HG03439 (cell line): Measurements from ENCODE around the gene NUTM2E.
"Not testable (repeated sequence)": the region's sequence is repeated elsewhere in the genome, so short reads cannot be mapped to it uniquely, and the experiment has no call there.

Source experiments
- ATAC-seq: cut with Tn5 transposase; IDR thresholded peaks from one replicate; pipeline ENCODE4 v1.9.1; 2021; ENCODE audit warnings: mild to moderate bottlenecking, moderate library complexity; ENCODE audit not compliant: unreplicated experiment

NUTM2E gene

GRCh38 chr10:79826496-79827215 lies at the start of gene NUTM2E:
TSS of gene NUTM2E (plus strand) at chr10:79826739. CDS start at chr10:79841741, 15,002 bp downstream.
- ATAC-seq, result peak; percentile 97

DNA sequence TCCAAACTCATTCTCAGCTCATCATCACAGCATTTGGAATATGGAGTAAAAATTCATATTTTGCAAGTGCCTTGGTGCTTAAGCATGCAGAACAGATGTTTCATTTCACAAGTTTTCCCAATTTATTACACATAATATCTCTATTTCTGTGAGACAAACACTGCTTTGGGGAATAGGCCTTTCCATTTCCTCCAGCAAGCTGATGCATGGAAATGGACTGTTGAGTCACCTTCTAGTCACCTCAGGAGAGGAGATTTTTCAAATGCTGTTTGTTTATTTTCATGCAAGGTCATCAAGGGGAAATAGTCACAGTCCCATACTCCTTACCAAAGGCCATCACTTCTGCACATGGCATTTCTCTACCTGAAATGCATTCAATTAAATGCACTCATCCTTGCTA lies 48.5 kb upstream of the NUTM2E start:
- not testable (repeated sequence) for ATAC-seq

- peak; percentile 87 for ATAC-seq
Measured at GRCh38 chr10:79779310-79779938, 47.1 kb upstream of the NUTM2E start.

- not testable (repeated sequence) for ATAC-seq
Measured at GRCh38 chr10:79779992-79780391, 46.5 kb upstream of the NUTM2E start.

DNA sequence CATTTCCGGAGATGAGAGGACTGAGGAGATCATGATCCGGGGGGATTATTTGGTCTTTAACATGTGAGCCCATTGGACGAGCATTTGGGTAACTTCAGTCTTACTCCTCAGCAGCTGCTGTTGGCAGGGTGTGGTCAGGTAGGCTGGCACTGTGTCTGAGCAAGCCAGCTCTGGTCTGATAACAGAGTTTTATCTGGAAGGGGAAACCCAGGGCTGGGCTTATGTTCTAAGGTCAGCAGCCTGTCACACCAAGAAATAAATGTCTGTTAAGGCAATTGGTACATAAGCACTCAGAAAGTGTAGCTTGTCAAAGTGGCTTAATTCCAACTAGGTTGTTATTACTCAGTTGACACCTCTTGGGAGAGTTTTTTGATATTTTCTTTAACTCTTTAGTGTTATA lies 45.0 kb upstream of the NUTM2E start:
- not testable (repeated sequence) for ATAC-seq

GRCh38 chr10:79787455-79787952 lies 39.0 kb upstream of the NUTM2E start:
- not testable (repeated sequence) for ATAC-seq

DNA sequence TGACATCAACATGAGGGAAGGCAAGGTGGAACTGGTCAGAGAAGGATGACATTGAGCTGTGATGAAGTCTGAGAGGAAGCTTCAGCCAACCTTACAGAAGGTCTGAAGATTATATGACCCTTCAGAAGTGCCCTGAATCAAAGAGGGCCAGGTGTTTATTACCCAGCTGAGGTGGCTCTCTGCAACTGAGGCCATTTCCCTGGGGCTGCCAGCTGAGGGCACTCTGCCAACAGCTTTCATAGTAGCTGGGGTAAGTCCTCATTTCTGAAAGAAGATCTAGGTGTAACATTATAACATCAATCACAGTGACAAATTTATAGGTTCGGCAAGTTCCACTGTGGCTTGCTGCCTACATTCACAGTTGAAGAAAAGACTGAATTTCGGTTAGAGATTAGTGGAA lies 37.2 kb upstream of the NUTM2E start:
- ATAC-seq, result not testable (repeated sequence)

DNA sequence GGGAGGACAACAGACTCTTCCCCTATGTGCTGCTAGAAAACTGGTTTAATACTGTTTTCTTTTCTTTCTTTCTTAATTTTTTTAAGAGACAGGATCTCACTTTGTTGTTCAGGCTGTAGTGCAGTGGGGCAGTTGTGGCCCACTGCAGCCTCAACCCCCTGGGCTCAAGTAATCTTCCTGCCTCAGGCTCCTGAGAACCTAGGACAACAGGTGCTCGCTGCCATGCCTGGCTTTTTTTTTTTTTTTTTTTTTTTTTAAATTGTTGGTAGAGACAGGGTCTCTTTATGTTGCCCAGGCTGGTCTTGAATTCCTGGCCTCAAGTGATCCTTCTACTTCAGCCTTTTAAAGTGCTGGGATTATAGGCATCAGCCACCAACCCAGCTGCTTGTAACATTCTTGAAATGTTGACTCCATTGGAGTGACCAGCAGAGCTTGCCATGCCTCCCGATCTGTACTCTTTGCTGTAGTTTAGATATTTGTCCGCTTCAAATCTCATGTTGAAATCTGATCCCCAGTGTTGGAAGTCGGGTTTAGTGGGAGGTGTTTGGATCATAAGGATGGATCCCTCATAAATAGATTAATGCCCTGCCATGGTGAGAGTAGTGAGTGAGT lies 34.5 kb upstream of the NUTM2E start:
- not testable (repeated sequence) for ATAC-seq

GRCh38 chr10:79799337-79799736 lies 27.2 kb upstream of the NUTM2E start:
- ATAC-seq, result not testable (repeated sequence)

- ATAC-seq, result not testable (repeated sequence)
Measured at GRCh38 chr10:79805857-79806256, 20.7 kb upstream of the NUTM2E start.

- ATAC-seq, result not testable (repeated sequence)
Measured at GRCh38 chr10:79811895-79812294, 14.6 kb upstream of the NUTM2E start.

GRCh38 chr10:79816290-79816689 lies 10.2 kb upstream of the NUTM2E start:
- ATAC-seq, result not testable (repeated sequence)

DNA sequence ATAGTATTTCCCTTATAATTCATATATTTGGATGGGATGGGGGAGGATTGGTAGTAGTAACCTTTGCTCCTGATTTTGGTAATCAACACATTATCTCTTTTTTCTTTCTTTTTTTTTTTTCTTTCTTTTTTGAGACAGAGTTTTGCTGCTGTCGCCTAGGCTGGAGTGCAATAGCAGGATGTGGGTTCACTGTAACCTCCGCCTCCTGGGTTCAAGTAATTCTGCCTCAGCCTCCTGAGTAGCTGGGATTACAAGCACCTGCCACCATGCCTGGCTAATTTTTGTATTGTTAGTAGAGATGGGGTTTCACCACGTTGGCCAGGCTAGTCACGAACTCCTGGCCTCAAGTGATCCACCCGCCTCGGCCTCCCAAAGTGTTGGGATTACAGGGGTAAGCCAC lies 3.2 kb upstream of the NUTM2E start:
- ATAC-seq, result not testable (repeated sequence)

DNA sequence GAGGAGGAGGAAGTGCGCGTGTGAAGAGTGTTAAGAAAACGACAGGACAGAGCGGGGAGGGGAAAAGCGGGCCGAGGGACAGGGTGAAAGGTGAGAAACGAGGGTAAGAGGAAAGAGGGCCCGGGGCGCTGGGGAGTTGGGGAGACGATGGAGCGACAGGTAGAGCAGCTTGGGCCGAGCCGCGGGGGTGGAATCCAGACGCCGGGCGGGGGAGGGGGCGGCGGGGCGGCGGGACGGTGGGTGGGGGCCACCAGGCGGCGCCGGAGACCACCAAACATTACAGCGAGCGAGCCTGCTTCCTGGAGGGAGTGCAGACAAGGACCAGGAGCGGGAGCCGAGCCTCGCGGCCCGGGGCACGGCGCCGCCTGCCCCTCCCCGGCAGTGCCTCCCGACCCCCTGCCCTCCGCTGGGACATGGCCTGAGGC lies 940 bp upstream of the NUTM2E start:
- ATAC-seq, result peak; percentile 11

GRCh38 chr10:79826131-79826495 lies 426 bp upstream of the NUTM2E start:
- not testable (repeated sequence) for ATAC-seq

DNA sequence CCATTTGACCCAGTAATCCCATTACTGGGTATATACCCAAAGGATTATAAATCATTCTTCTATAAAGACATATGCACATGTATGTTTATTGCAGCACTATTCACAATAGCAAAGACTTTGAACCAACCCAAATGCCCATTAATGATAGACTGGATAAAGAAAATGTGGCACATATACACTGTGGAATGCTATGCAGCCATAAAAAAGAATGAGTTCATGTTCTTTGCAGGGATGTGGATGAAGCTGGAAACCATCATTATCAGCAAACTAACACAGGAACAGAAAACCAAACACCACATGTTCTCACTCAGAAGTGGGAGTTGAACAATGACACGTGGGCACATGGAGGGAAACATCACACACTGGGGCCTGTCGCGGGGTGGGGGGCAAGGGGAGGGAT lies 7.3 kb downstream of the NUTM2E start:
- not testable (repeated sequence) for ATAC-seq

- not testable (repeated sequence) for ATAC-seq
Measured at GRCh38 chr10:79835891-79836290, 9.4 kb downstream of the NUTM2E start.

DNA sequence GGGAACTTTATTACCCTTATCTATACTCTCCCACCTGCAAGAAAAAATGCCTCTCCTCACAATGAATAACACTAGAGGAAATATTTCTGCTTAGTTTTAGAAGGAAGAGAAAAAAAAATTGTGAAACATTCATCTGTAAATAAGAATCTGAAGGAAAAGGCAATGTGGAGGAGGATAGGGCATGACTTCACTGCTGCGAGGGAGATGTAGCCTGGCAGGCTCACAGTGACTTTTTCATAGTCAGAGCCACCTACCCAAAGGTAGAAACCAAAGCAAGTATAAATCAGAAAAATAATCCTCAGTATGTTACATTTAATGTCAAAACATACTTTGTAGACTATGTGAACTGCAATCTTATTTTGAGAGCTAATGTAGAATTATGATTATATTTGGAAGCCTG lies 10.4 kb downstream of the NUTM2E start:
- ATAC-seq, result not testable (repeated sequence)

- not testable (repeated sequence) for ATAC-seq
Measured at GRCh38 chr10:79838441-79838840, 11.9 kb downstream of the NUTM2E start.

GRCh38 chr10:79853191-79853854 lies 26.8 kb downstream of the NUTM2E start:
- ATAC-seq, result not testable (repeated sequence)

DNA sequence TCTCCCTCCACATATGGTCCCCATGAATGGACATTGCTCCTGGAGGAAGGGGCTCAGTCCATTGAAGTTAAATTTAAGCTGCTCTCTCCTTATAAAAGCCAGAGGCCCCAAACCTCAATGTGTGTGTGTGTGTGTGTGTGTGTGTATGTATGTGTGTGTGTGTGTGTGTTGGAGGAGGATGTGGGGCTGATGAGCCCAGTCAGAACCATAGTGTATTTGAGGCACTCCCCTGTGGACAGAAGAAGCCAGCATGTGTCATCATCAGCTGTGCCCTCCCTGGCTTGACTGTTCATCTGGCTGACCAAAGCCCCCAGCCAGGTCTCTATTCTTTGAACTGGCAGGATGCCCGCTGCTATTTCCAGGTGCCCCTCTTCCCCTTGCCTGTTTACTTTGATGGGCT lies 35.7 kb downstream of the NUTM2E start:
- ATAC-seq, result not testable (repeated sequence)
